LNCaP clone FGC (cell line): ENCODE measurements around the gene PTPMT1.
A peak's percentile ranks its signal among the peaks of the same experiment; 100 is the strongest.

Experiments
- DNase-seq: peaks from one replicate; pipeline ENCODE4 v3.0.0-alpha.2; 2011; ENCODE audit warnings: low read depth
- H3K4me3 ChIP-seq: 2 replicates; pipeline ENCODE4 v1.5.1; 2011; ENCODE audit warnings: mild to moderate bottlenecking, low read depth, low read length, control low read depth
- CTCF ChIP-seq: IDR thresholded peaks from 2 replicates; pipeline ENCODE4 v1.5.1; 2012; ENCODE audit warnings: mild to moderate bottlenecking; ENCODE audit not compliant: control insufficient read depth, insufficient read depth; ENCODE audit errors: extremely low read depth

PTPMT1 gene

GRCh38 chr11:47572715-47573255 is 7.4 kb downstream of the PTPMT1 start:
- DNase-seq = no peak
- no peak for TF ChIP-seq CTCF
- H3K4me3 ChIP-seq = no peak overlapping the region

GRCh38 chr11:47573321-47573720 is 7.9 kb downstream of the PTPMT1 start:
- DNase-seq = no peak
- no peak for TF ChIP-seq CTCF
- no peak overlapping the region for H3K4me3 ChIP-seq

GRCh38 chr11:47577460-47578041 is 12.2 kb downstream of the PTPMT1 start:
- no peak for DNase-seq
- TF ChIP-seq CTCF = no peak
- H3K4me3 ChIP-seq = peak overlapping the region; percentile 97

- TF ChIP-seq CTCF = no peak
- peak; percentile 78 for DNase-seq
- H3K4me3 ChIP-seq = peak within 1 kb of the TSS; percentile 97
Observed at GRCh38 chr11:47578524-47579494, 13.4 kb downstream of the PTPMT1 start, which contains the start of the genes KBTBD4 and NDUFS3. TSS of gene KBTBD4 (minus strand) at chr11:47578970. CDS start at chr11:47578951, 19 bp downstream. TSS of gene NDUFS3 (plus strand) at chr11:47579074. CDS start at chr11:47579092, 18 bp downstream.

- no peak for TF ChIP-seq CTCF
- no peak overlapping the region for H3K4me3 ChIP-seq
- DNase-seq = no peak
Observed at GRCh38 chr11:47583844-47584243, 18.4 kb downstream of the PTPMT1 start.

GRCh38 chr11:47586098-47586855 is 20.9 kb downstream of the PTPMT1 start, which contains the start of gene FAM180B:
TSS of gene FAM180B (plus strand) at chr11:47586678. CDS start at chr11:47586769, 91 bp downstream.
- H3K4me3 ChIP-seq = no peak within 1 kb of the TSS
- TF ChIP-seq CTCF = no peak

More at GRCh38 chr11:47586098-47586855, 20.9 kb downstream of the PTPMT1 start, which contains the start of gene FAM180B:
- no peak for DNase-seq
